Body of pancreas (tissue), 4 donors: ENCODE results near the gene LIPC. TPM values are rescaled to one million over a fixed set of nuclear protein-coding genes. Genes with fewer than 3 reads are reported as not detected.

Experiments used
- ATAC-seq: fragments of 150-250 bp; one replicate; pipeline ENCODE4 v1.9.1; 2016
- DNase-seq, 4 donors: peaks; one replicate each; pipeline ENCODE4 v3.0.0-alpha.2; 2019
- H3K27ac ChIP-seq, 4 donors: fragments of 200-600 bp; sonication (generic); 1 replicate in 3 of 4; 2 replicates in 1 of 4; pipeline versions ENCODE4 v1.5.1 to v1.6.1; 2016 to 2019; ENCODE audit warnings: mild to moderate bottlenecking in 1 of 4, mixed read lengths in 1 of 4, moderate library complexity in 1 of 4
- H3K27me3 ChIP-seq, 2 donors: fragments of 200-600 bp; sonication (generic); one replicate each; pipeline ENCODE4 v1.6.0; 2016; ENCODE audit warnings: mild to moderate bottlenecking in 1 of 2
- H3K36me3 ChIP-seq, 2 donors: fragments of 200-600 bp; sonication (generic); replicated peaks in 1 of 2; 2 replicates each; pipeline ENCODE4 v1.5.1; 2016; ENCODE audit warnings: low read depth in 2 of 2; ENCODE audit not compliant: insufficient read depth in 1 of 2
- H3K4me1 ChIP-seq: fragments of 200-600 bp; sonication (generic); one replicate; pipeline ENCODE4 v1.6.0; 2016
- H3K4me3 ChIP-seq, 2 donors: fragments of 200-600 bp; sonication (generic); 1 replicate in 1 of 2; 2 replicates in 1 of 2; pipeline ENCODE4 v1.5.1; 2016 to 2019
- H3K9me3 ChIP-seq, 3 donors: fragments of 200-600 bp; sonication (generic); 1 replicate in 2 of 3; 2 replicates in 1 of 3; pipeline ENCODE4 v1.5.1; 2016
- POLR2A ChIP-seq, 3 donors: fragments of 450-650 bp; IDR thresholded peaks; one replicate each; pipeline ENCODE4 v1.6.1; 2016; ENCODE audit warnings: antibody characterized with exemption in 3 of 3, mild to moderate bottlenecking in 2 of 3
- WGBS, 2 donors: methylation state at CpG; one replicate each; pipeline ENCODE4 v1.1.5; 2017; 5-methylcytosine and 5-hydroxymethylcytosine counted together
- intact Hi-C: fragments of 100-400 bp; cut with DNase I; formaldehyde crosslinking; loops from one replicate; pipeline ENCODE4 v1.15.1; 2023
- total RNA-seq, 2 donors: library from RNA; depleted of rRNA; stranded (reverse); fragments of >200 nt; gene quantifications; one replicate each; pipeline ENCODE4 v1.1.0, GENCODE V29; 2016
- TF ChIP-seq, protein P1 (sequence below), 7 experiments: fragments of 450-650 bp in 4 of 7; fragments of 200-600 bp in 3 of 7; sonication (generic) in 3 of 7; IDR thresholded peaks; one replicate each; pipeline ENCODE4 v1.5.1; 2016 to 2019; ENCODE audit warnings: antibody characterized with exemption in 7 of 7

Gene LIPC
- total RNA-seq, 2 donors from 2014 or later = 1.6 to 2.3 TPM

DNA sequence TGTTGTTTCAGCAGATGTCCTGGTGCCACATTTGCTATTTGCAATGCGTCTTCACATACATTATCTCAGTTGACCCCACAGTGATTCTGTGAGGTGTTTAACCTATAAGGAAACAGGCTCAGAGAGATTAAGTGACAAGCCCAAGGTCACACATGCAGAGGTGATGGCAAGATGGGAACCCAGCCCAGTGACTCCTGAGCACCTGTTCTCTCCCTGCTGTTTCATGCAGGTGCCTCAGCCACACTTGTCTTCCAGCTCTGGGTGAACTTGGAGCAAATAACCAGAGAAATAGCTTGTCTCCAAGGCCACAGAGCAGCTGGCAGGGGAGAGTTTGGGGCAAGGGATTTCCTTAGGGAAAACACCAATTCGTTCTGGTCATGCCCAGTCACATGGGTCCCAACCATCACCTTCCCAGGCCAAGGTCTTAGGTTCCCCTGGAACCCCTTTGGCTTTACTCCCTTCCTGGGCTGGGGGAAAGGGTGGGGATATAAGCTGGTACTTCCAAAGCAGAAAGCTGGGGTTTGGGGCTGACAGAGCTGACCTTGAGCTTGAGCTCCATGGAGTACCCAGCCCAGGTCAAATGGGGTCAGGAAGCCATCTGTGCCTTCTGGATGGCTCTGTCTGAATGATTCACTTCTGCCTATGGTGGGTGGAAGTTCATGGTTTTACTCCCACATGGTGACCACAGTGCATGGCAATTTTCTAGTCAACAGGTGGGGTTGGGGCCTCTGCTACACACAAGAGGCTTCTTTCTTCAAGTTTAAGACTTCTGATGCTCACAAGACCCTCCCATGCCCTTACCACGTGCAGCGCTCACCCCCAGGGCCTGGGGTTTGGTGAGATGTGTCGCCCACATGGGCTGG is 22.4 kb downstream of the LIPC start:
- peak in 2 of 4 donors; percentile 40 to 49 for DNase-seq
- intact Hi-C loops = no loop called here
- ATAC-seq = peak; percentile 52
- no peak overlapping the region for H3K27ac ChIP-seq
- no peaks in the 10 kb centered on the region for H3K27me3 ChIP-seq
- peaks cover 11% of the 10 kb centered on the region for H3K4me1 ChIP-seq
- no peaks in the 10 kb centered on the region for H3K36me3 ChIP-seq
- TF ChIP-seq, protein P1, sequence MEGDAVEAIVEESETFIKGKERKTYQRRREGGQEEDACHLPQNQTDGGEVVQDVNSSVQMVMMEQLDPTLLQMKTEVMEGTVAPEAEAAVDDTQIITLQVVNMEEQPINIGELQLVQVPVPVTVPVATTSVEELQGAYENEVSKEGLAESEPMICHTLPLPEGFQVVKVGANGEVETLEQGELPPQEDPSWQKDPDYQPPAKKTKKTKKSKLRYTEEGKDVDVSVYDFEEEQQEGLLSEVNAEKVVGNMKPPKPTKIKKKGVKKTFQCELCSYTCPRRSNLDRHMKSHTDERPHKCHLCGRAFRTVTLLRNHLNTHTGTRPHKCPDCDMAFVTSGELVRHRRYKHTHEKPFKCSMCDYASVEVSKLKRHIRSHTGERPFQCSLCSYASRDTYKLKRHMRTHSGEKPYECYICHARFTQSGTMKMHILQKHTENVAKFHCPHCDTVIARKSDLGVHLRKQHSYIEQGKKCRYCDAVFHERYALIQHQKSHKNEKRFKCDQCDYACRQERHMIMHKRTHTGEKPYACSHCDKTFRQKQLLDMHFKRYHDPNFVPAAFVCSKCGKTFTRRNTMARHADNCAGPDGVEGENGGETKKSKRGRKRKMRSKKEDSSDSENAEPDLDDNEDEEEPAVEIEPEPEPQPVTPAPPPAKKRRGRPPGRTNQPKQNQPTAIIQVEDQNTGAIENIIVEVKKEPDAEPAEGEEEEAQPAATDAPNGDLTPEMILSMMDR (IDR thresholded peaks at IDR 0.05) = no peak
- TF ChIP-seq POLR2A (IDR thresholded peaks at IDR 0.05) = no peak
- no peaks in the 10 kb centered on the region for H3K9me3 ChIP-seq
- no peak overlapping the region for H3K4me3 ChIP-seq
- WGBS, 2 donors = 65 to 68% methylated on average over 5 of the region's 5 CpGs

DNA sequence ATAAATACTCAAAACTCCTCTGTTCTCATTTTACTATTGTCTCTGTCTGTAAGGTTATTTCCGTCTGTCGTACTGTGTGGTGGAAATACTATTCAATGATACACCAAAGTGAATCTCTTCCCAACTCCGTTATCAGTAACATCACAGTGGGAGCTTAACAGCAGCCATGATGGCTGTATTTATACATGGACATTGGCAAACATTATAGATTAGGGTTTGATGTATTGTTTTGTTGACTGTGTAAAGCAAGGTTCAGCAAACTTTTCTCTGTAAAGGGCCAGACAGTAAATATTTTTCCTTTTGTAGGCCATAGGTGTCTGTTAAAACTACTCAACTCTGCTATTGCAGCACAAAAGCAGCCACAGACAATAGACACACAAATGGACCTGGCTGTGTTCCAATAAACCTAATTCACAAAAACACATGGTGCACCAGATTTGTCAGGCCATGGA is 23.2 kb downstream of the LIPC start:
- Histone ChIP-seq H3K9me3 (no peaks in the 10 kb centered on the region), H3K4me3 (no peak overlapping the region), H3K4me1 (peaks cover 11% of the 10 kb centered on the region), H3K27ac (no peak overlapping the region), H3K27me3 (no peaks in the 10 kb centered on the region), H3K36me3 (no peaks in the 10 kb centered on the region)
- DNase-seq = no peak
- no peak for TF ChIP-seq POLR2A (IDR thresholded peaks at IDR 0.05)
- TF ChIP-seq, protein P1 (IDR thresholded peaks at IDR 0.05) = no peak
- WGBS, 2 donors = 84 to 92% methylated on average over 3 of the region's 3 CpGs
- no peak for ATAC-seq
- intact Hi-C loops = no loop called here

DNA sequence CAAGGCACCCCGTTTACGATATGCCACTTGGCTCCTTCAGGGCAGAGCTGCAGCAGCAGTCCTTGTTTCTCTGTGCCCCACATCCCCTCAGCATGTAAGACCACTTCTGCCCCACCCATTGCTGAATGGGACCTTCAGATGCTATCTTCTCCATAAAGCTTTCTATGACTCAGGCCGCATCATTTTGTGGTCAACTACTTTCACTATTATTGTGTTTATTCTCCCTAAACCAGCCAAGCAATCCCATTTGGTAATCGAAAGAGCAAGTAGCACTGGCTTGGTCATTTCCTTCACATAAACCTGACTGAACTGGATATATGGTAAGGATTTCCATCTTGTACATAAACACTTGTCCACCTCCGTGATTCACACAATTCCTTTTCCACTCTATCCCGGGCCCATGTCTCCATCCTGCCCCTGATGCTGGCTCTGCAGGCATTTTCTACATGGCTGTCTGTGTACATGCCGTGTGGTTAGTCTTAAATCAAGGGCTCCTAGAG is 25.7 kb downstream of the LIPC start:
- WGBS, 2 donors = 71 to 77% methylated on average over 7 of the region's 7 CpGs
- TF ChIP-seq POLR2A (IDR thresholded peaks at IDR 0.05) = no peak
- TF ChIP-seq, protein P1 (IDR thresholded peaks at IDR 0.05) = no peak
- peak overlapping the region in 1 of 4 donors; percentile 10 for H3K27ac ChIP-seq
- no peaks in the 10 kb centered on the region for H3K9me3 ChIP-seq
- ATAC-seq (no peak), DNase-seq (no peak)
- H3K27me3 ChIP-seq = no peaks in the 10 kb centered on the region
- H3K4me1 ChIP-seq = peaks cover 12% of the 10 kb centered on the region
- no peaks in the 10 kb centered on the region for H3K36me3 ChIP-seq
- intact Hi-C loops = no loop called here
- no peak overlapping the region for H3K4me3 ChIP-seq

DNA sequence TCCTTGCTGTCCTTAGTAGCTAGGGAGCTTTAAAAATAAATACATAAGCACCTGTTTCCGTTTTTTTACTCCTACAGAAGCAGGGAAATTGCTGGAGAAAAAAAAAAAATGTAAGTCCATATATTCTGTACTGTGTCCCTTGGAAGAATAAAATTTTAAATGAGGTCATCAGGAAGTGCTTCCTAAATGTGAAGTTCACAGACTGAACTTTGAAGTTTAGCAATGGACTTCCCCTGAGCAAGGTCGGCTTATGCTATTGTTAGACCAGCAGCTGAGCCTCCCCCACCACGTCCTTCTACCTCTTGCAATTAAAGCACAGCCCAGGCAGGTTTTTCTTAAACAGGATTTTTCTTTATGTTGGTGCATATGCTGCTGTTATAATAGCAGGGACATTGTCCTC is 26.3 kb downstream of the LIPC start:
- H3K4me3 ChIP-seq = no peak overlapping the region
- peaks cover 18% of the 10 kb centered on the region for H3K4me1 ChIP-seq
- WGBS, 2 donors = 42 to 48% methylated on average over 3 of the region's 3 CpGs
- peak overlapping the region in 2 of 4 donors; percentile 8 to 10 for H3K27ac ChIP-seq
- no peaks in the 10 kb centered on the region for H3K9me3 ChIP-seq
- intact Hi-C loops = no loop called here
- H3K36me3 ChIP-seq = no peaks in the 10 kb centered on the region
- DNase-seq (no peak), ATAC-seq (peak; percentile 47)
- TF ChIP-seq POLR2A (IDR thresholded peaks at IDR 0.05) = no peak
- TF ChIP-seq, protein P1 (IDR thresholded peaks at IDR 0.05) = no peak
- no peaks in the 10 kb centered on the region for H3K27me3 ChIP-seq
